ENCODE data around the gene RNF223.

Gene RNF223

GRCh38 chr1:1024149-1024770 lies 49.8 kb downstream of the RNF223 start:
- DNase-seq: no peak

- DNase-seq: no peak
These were observed 50.4 kb downstream of the RNF223 start for GRCh38 chr1:1023700-1024099.

- no peak for DNase-seq
These were observed 51.6 kb downstream of the RNF223 start for GRCh38 chr1:1022302-1023009.

- no peak for DNase-seq
These were observed 52.2 kb downstream of the RNF223 start for GRCh38 chr1:1021920-1022259.

GRCh38 chr1:1021010-1021919 lies 52.8 kb downstream of the RNF223 start:
- no peak for DNase-seq
